NCI-H2196 (cell line): ENCODE results near the gene NACC2.

Source experiments
- DNase-seq: peaks from one replicate; lab custom pipeline; 2025; ENCODE audit not compliant: unreplicated experiment; lab: John Stamatoyannopoulos, UW

The NACC2 gene

GRCh38 chr9:136131629-136132511, 36.8 kb upstream of the NACC2 start:
- no peak for DNase-seq

DNA sequence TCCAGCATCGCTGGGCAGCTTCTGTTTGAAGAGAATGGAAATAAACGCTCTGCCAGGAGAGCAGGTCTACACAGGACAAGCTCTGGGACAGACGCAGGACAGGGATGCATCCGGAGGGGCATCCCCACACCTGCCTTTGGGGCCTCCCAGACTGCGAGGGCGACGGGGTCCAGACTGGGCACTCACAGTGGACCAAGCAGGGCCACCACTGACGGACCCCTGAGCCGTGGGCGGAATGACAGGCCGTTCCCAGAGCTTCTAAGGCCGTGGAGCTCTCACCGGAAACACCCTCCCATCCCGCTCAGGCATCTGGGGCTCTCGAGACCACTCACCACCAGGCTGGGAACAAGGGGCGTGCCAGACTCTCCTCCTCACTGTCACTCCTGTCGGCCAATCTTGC, 34.1 kb upstream of the NACC2 start:
- DNase-seq = no peak

GRCh38 chr9:136128436-136128835, 33.3 kb upstream of the NACC2 start:
- no peak for DNase-seq

- DNase-seq = no peak
Observed at GRCh38 chr9:136127313-136127712, 32.2 kb upstream of the NACC2 start.

DNA sequence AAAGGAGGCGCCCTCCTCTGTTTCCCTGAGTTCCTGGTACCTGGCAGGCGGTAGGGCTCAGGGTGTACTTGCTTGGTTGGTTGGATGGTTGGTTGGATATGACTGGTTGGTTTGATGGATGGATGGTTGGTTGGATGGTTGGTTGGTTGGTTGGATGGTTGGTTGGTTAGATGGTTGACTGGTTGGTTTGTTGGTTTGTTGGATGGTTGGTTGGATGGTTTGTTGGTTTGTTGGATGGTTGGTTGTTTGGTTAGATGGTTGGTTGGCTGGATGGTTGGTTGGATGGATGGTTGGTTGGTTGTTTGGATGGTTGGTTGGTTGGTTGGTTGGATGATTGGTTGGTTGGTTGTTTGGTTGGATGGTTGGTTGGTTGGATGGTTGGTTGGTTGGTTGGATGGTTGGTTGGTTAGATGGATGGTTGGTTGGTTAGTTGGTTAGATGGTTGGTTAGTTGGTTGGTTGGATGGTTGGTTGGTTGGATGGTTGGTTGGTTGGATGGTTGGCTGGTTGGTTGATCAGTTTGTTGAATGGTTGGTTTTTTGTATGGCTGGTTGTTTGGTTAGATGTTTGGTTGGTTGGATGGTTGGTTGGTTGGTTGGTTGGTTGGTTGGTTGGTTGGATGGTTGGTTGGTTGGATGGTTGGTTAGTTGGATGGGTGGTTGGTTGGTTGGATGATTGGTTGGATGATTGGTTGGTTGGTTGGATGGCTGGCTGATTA, 30.0 kb upstream of the NACC2 start:
- DNase-seq = no peak

- DNase-seq = peak; percentile 66
Observed at GRCh38 chr9:136122425-136123383, 27.6 kb upstream of the NACC2 start.

DNA sequence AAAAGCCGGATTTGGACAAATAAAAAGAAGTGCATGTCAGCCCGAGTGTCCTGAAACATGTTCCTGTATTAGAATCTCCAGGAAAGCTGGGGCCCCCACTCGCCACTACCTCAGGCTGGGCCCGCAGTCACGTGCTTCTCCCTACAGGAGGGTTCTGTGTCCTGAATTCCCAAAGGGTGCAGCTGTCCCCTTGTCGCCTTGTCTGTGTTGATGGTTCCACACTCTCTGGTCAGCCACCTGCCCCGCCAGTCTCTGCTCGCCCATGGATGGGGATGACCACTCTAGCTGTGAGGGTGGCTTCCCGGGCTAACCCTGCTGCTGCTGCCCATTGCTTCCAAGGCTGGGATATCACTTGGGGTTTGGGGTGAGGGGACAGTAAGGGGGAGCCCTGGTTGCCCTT, 26.7 kb upstream of the NACC2 start:
- no peak for DNase-seq

- no peak for DNase-seq
Observed at GRCh38 chr9:136120438-136120844, 25.4 kb upstream of the NACC2 start.

- no peak for DNase-seq
Observed at GRCh38 chr9:136119883-136120393, 24.8 kb upstream of the NACC2 start.

DNA sequence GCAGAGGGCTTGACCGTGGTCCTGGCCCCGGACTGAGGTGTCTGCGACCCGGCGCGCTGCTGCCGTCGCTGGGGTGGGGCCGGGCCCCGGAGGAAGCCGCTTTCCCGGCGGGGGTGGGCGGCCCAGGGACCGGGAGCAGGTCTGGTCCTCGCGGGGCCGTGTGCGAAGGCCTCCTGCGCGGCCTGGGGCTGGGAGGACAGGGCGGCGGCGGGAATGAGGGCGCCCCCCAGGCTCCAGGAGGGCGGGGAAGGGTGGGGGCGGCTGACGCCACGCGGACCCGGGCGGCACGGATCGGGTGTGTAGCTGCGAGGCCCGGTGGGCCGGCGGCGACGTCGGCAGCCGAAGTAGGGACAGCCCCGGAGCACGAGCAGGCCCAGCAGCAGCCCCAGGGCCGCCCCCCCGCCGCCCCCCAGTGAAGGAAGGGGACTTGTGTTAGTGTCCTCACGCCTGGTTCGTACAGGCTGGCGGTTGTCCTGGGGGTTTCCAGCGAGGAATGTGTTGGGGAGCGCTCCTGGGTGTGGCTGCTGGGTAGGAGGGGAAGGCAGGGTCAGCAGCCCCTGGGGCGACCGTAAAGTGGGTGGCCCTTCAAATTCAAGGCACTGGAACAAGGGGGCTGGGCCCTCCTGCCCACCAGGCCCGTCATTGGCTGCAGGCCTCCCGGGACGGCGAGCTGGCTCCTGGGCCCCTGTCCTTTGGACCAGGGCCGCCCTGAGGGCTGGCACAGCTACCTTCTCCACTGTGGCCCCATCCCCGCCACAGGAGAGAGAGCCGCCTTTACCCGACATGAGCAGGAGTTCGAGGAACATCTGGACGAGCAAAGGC, 24.2 kb upstream of the NACC2 start:
- no peak for DNase-seq

- peak; percentile 98 for DNase-seq
Observed at GRCh38 chr9:136118320-136119060, 23.4 kb upstream of the NACC2 start, which contains the start of gene TMEM250. Gene TMEM250, minus strand, starts transcription at chr9:136118875. Its CDS starts 1,975 bp downstream, at chr9:136116900.

- no peak for DNase-seq
Observed at GRCh38 chr9:136117916-136118319, 22.8 kb upstream of the NACC2 start.

DNA sequence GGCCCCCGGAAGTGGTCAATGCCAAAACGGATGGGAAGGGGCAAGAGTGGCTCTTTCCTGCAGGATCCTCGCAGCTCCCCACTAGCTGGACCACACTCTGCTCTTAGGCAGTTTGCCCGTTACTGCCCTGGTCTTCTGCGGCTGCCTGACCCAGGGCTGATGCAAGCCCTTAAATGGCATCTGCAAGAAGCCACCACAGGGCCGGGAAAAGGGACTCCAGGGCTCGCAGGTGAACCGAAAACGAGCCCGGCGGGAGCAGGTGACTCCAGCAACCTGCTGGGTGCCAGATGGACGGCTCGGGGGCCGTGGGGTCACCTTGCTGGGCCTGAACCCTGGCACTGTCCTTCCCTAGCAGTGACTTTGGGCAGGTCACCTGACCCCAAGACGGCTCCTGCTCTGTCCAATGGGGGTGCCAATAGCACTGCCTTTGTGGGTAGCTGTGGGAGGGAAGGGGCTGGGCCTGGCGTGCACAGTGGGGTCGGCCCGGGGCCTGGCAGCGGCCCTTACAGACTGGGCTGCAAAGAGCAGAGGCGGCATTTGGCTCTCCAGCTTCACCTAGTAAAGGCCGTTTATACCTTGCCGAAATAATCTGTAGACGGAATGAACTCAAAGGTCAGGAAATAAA, 22.3 kb upstream of the NACC2 start:
- DNase-seq = no peak

- DNase-seq = no peak
Observed at GRCh38 chr9:136116360-136117098, 21.4 kb upstream of the NACC2 start.

DNA sequence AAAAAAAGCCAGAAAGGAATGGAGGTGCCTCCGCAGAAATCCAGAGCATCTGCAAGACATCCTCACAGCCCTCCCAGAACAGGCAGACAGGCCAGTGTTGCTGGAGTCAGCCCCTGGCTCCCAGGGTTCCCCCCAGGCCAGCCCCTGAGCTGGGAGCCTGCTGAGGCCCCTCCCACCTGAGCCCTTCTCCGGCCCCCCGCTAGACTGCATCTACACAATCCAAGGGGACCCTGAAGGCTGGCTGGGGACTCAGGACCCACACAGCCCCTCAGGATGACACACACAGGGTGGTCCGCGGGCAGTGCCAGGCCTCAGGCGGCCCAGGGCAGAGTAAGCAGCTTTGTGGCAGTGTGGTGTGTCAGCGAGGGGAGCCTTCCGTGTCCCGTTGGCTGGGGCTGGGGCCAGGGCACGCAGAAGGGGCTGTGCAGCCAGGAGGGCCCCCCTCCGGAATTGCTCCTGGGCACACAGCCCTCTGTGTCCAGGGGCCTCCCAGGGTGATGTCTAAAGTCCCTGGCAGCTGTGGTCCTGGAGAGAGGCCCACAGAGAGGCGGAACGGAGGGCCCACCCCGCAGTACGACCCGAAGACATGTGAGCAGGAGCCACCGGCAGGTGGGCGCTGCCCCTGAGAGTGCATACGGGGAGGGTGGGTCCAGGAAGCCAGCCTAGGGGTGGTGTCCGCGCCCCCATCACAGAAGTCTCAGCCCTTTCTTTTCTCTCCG, 20.7 kb upstream of the NACC2 start:
- DNase-seq = no peak

- DNase-seq = no peak
Observed at GRCh38 chr9:136115206-136115605, 20.1 kb upstream of the NACC2 start.

DNA sequence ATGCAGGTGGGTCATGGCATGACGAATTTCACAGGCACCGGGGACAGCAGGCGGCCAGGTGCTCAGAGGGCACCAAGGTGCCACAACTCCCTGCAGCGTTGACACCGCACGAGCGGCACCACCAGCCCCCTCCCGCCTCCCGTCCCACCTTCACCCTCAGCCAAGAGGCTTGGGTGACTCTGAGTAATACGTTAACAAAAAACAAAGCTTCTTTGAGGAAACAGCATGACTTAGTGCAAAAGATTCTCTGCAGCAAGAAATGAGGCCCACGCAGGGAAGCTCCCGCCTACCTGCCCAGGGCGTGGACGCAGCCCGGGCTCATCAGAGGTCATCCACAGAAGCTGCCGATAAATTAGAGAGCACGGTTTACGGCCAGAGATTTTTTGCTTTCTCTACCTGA, 19.5 kb upstream of the NACC2 start:
- DNase-seq = no peak

GRCh38 chr9:136112541-136112940, 17.5 kb upstream of the NACC2 start:
- no peak for DNase-seq
